Lung (tissue), 12 donors: ENCODE results near the gene TMEM63A. TPM values are rescaled to one million over a fixed set of nuclear protein-coding genes. Genes with fewer than 3 reads are reported as not detected.
A peak's percentile ranks its signal among the peaks of the same experiment; 100 is the strongest.

Experiments used
- ATAC-seq: fragments of 200-7000 bp; cut with Tn5 transposase; one replicate; pipeline ENCODE4 v1.9.1; 2020; ENCODE audit warnings: moderate number of reproducible peaks; ENCODE audit not compliant: insufficient read depth, low FRiP score
- DNase-seq, 3 donors: peaks; one replicate each; pipeline ENCODE4 v3.0.0-alpha.2; 2013 to 2017
- H3K27ac ChIP-seq, 2 donors: one replicate each; pipeline ENCODE4 v1.5.1; 2013; ENCODE audit warnings: mild to moderate bottlenecking in 2 of 2, moderate library complexity in 2 of 2, control low read depth in 1 of 2, inconsistent platforms in 1 of 2, low read depth in 1 of 2, low read length in 1 of 2
- H3K27me3 ChIP-seq, 3 donors: one replicate each; pipeline ENCODE4 v1.5.1; 2013; ENCODE audit warnings: low read length in 2 of 3; ENCODE audit not compliant: control insufficient read depth in 3 of 3, insufficient read depth in 3 of 3
- H3K36me3 ChIP-seq, 4 donors: one replicate each; pipeline ENCODE4 v1.5.1; 2013; ENCODE audit warnings: low read length in 4 of 4, mild to moderate bottlenecking in 1 of 4, moderate library complexity in 1 of 4; ENCODE audit not compliant: control insufficient read depth in 4 of 4, insufficient read depth in 4 of 4
- H3K4me1 ChIP-seq, 5 donors: one replicate each; pipeline ENCODE4 v1.5.1; 2013; ENCODE audit warnings: low read length in 5 of 5, mild to moderate bottlenecking in 2 of 5, moderate library complexity in 1 of 5; ENCODE audit not compliant: control insufficient read depth in 5 of 5, insufficient read depth in 5 of 5
- H3K4me3 ChIP-seq: one replicate; pipeline ENCODE4 v1.5.1; 2013; ENCODE audit warnings: mild to moderate bottlenecking, control low read depth, moderate library complexity
- H3K9ac ChIP-seq, 2 donors: one replicate each; pipeline ENCODE4 v1.5.1; 2013; ENCODE audit warnings: low read length in 2 of 2, control low read depth in 1 of 2; ENCODE audit not compliant: insufficient read depth in 1 of 2
- H3K9me3 ChIP-seq, 4 donors: one replicate each; pipeline ENCODE4 v1.5.1; 2013; ENCODE audit warnings: low read length in 3 of 4, mild to moderate bottlenecking in 1 of 4, moderate library complexity in 1 of 4; ENCODE audit not compliant: control insufficient read depth in 4 of 4, insufficient read depth in 3 of 4
- whole genome bisulfite sequencing, 2 donors: extraction: QIAGEN DNeasy Blood & Tissue Kit; methylation state at CpG; one replicate each; pipeline ENCODE4 v1.1.7; 2013; 5-methylcytosine and 5-hydroxymethylcytosine counted together
- polyA plus RNA-seq, 2 donors: library from polyadenylated mRNA; stranded (reverse); fragments of 200-250 nt; gene quantifications; one replicate each; pipeline ENCODE4 v1.2.1, GENCODE V29; 2013
- total RNA-seq, 2 donors: library from RNA; depleted of rRNA in 1 of 2; stranded (reverse); fragments of >200 nt in 1 of 2; gene quantifications; one replicate each; pipeline ENCODE4 v1.2.1, GENCODE V29; 2014 to 2021
- TF ChIP-seq, protein P1 (sequence below): IDR thresholded peaks from 2 replicates; pipeline ENCODE4 v1.5.1; 2012; ENCODE audit warnings: mild to moderate bottlenecking; ENCODE audit errors: control extremely low read depth, extremely low read depth
- donor health status: control.
- donor health status: control.
- donor health status: Bipolar disorder and iron deficiency.
- donor health status: healthy.
- donor health status: DM: yes; HTN: yes; CAD: no.

Gene TMEM63A
- total and polyA plus RNA-seq, 4 donors = 26.1 to 108 (median 73.1) TPM

DNA sequence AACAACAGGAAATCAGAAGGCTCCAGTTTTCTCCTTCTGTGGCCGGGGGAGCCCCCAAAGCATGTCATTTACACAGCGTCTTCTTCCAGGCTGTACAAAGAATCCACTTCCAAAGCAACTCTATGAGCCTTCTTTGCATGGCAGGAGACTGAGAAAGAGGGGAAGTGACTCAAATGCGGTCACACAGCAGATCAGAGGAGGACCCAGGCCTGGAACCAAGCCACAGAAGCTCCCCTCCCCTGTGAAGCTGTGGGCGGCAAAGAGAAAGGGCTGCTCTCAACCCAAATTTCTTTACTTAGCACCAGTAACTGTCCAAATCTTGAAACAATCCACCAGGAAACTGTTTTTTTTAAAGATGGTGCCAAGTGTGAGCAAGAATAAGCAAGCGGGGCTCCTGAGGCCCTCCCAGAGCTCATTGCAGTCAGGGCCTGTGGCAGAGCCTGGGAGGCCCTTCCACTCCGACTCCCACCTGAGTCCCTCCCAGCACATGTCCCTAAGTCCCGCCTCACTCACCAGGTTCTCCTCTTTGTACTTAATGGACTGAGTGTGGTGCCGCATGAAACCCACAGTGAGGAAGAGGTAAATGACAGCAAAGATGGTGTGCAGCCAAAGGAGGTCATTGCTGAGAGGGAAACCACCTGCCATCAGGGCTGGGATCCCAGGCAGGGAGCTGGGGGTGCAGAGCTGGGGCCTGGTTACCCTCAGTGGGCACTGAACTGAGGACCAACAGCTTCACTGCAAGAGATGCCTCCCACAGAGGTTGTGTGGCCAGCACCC is 15.9 kb downstream of the TMEM63A start:
- ATAC-seq (peak; percentile 62), DNase-seq (peak in 2 of 3 donors; percentile 63 to 69)
- no peak overlapping the region for H3K27ac ChIP-seq
- H3K4me3 ChIP-seq = no peak overlapping the region
- H3K9ac ChIP-seq = no peak overlapping the region
- H3K27me3 ChIP-seq = no peaks in the 10 kb centered on the region
- peaks cover 0 to 18% (median 2%) of the 10 kb centered on the region in 5 donors for H3K4me1 ChIP-seq
- 50 to 61% methylated on average over 8 of the region's 8 CpGs for WGBS, 2 donors
- no peaks in the 10 kb centered on the region for H3K9me3 ChIP-seq
- TF ChIP-seq, protein P1, sequence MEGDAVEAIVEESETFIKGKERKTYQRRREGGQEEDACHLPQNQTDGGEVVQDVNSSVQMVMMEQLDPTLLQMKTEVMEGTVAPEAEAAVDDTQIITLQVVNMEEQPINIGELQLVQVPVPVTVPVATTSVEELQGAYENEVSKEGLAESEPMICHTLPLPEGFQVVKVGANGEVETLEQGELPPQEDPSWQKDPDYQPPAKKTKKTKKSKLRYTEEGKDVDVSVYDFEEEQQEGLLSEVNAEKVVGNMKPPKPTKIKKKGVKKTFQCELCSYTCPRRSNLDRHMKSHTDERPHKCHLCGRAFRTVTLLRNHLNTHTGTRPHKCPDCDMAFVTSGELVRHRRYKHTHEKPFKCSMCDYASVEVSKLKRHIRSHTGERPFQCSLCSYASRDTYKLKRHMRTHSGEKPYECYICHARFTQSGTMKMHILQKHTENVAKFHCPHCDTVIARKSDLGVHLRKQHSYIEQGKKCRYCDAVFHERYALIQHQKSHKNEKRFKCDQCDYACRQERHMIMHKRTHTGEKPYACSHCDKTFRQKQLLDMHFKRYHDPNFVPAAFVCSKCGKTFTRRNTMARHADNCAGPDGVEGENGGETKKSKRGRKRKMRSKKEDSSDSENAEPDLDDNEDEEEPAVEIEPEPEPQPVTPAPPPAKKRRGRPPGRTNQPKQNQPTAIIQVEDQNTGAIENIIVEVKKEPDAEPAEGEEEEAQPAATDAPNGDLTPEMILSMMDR = no peak
- H3K36me3 ChIP-seq = peaks cover 26 to 58% (median 54%) of the 10 kb centered on the region in 4 donors

DNA sequence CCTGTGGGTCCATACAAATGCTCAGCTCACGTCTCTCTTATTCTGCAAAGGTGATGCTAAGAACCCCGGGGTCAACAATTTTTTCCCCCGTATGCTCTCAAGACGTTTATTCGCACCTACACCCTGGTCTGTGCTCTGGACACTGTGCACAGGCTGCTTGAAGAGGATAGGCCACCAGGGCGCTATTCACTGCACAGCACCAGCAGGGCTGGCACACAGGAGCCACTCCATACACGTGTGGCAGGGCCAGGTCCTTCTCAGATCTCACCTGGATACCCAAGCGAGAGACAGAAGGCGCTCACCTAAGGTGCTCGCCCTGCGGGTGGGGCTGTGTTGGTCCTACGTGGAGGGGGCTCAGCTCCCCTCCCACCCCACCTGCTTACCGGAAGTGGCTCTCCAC is 16.7 kb downstream of the TMEM63A start:
- no peak for ATAC-seq

DNA sequence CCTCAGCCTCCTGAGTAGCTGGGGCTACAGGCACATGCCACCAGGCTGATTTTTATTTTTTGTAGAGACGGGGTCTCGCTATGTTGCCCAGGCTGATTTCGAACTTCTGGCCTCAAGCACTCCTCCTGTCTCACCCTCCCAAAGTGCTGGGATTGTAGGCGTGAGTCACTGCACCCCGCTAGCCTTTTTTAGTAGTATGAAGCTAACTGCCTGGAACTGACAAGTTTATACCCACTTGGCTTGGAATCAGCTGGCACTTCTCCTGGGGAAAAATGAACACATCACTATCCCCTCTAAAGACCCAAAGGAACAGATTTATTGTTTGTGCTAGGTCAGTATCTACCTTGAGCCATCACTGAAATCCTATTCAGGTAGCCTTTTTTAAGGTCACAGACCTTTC is 19.0 kb downstream of the TMEM63A start:
- H3K27me3 ChIP-seq = no peaks in the 10 kb centered on the region
- DNase-seq = no peak
- no peak for ATAC-seq
- H3K27ac ChIP-seq = no peak overlapping the region
- no peaks in the 10 kb centered on the region for H3K9me3 ChIP-seq
- WGBS, 2 donors = 92 to 97% methylated on average over 5 of the region's 5 CpGs
- peaks cover 26 to 66% (median 59%) of the 10 kb centered on the region in 4 donors for H3K36me3 ChIP-seq
- peaks cover 0 to 14% (median 3%) of the 10 kb centered on the region in 5 donors for H3K4me1 ChIP-seq
- no peak overlapping the region for H3K4me3 ChIP-seq
- no peak overlapping the region for H3K9ac ChIP-seq
- TF ChIP-seq, protein P1 = no peak

More for the DNA sequence above, 16.7 kb downstream of the TMEM63A start:
- Histone ChIP-seq H3K27ac (peak overlapping the region in 1 of 2 donors; percentile 17), H3K9me3 (no peaks in the 10 kb centered on the region), H3K9ac (no peak overlapping the region), H3K4me3 (no peak overlapping the region), H3K27me3 (no peaks in the 10 kb centered on the region), H3K4me1 (peaks cover 0 to 13% (median 2%) of the 10 kb centered on the region in 5 donors), H3K36me3 (peaks cover 26 to 62% (median 57%) of the 10 kb centered on the region in 4 donors)
- TF ChIP-seq, protein P1 = no peak
- DNase-seq = no peak
- WGBS, 2 donors = 80 to 84% methylated on average over 13 of the region's 13 CpGs
